HepG2 (cell line): ENCODE results near the gene SELENOH. TPM values are rescaled to one million over a fixed set of nuclear protein-coding genes. Genes with fewer than 3 reads are reported as not detected.

Experiments
- FOXC1 ChIP-seq: sonication (generic); formaldehyde crosslinking; IDR thresholded peaks from 2 replicates; pipeline ENCODE4 v1.8.0; 2022; ENCODE audit warnings: mild to moderate bottlenecking, missing genetic modification reagents, borderline replicate concordance
- FOXJ3 ChIP-seq: sonication (generic); formaldehyde crosslinking; IDR thresholded peaks from 2 replicates; pipeline ENCODE4 v1.4.0; 2020; ENCODE audit warnings: missing genetic modification reagents, mild to moderate bottlenecking, borderline replicate concordance
- FUBP1 ChIP-seq: sonication (generic); formaldehyde crosslinking; IDR thresholded peaks from 2 replicates; pipeline ENCODE4 v1.5.1; 2020; ENCODE audit warnings: missing genetic modification reagents, mild to moderate bottlenecking, borderline replicate concordance
- GMEB1 ChIP-seq: sonication (generic); formaldehyde crosslinking; IDR thresholded peaks from 2 replicates; pipeline ENCODE4 v1.5.1; 2020; ENCODE audit warnings: missing genetic modification reagents, mild to moderate bottlenecking, borderline replicate concordance
- HOXD1 ChIP-seq: sonication (generic); formaldehyde crosslinking; IDR thresholded peaks from 2 replicates; pipeline ENCODE4 v1.5.0; 2020; ENCODE audit warnings: missing genetic modification reagents
- JUN ChIP-seq: sonication (generic); formaldehyde crosslinking; IDR thresholded peaks from 2 replicates; pipeline ENCODE4 v1.4.0; 2020; ENCODE audit warnings: mild to moderate bottlenecking, missing genetic modification reagents
- KLF13 ChIP-seq: sonication (generic); formaldehyde crosslinking; IDR thresholded peaks from 2 replicates; pipeline ENCODE4 v1.4.0; 2020; ENCODE audit warnings: mild to moderate bottlenecking, missing genetic modification reagents
- MXI1 ChIP-seq: IDR thresholded peaks from 3 replicates; pipeline ENCODE4 v1.6.1; 2012; ENCODE audit warnings: low read depth, low read length, inconsistent platforms, borderline replicate concordance
- NFE2L2 ChIP-seq: fragments of 150-350 bp; IDR thresholded peaks from 2 replicates; pipeline ENCODE4 v1.6.1; 2014; ENCODE audit warnings: low read length
- RFX1 ChIP-seq: fragments of 450-650 bp; IDR thresholded peaks from 2 replicates; pipeline ENCODE4 v1.6.1; 2017
- SMYD3 ChIP-seq: sonication (generic); formaldehyde crosslinking; IDR thresholded peaks from 2 replicates; pipeline ENCODE4 v1.8.1; 2023; ENCODE audit warnings: mild to moderate bottlenecking, missing genetic modification reagents
- SPEN ChIP-seq: sonication (generic); formaldehyde crosslinking; IDR thresholded peaks from 2 replicates; pipeline ENCODE4 v1.5.1; 2020; ENCODE audit warnings: low read depth, mild to moderate bottlenecking, missing genetic modification reagents
- SRSF1 ChIP-seq: fragments of 200-400 bp; formaldehyde crosslinking; optimal IDR thresholded peaks from 2 replicates; pipeline ENCODE3; 2017; ENCODE audit warnings: mild to moderate bottlenecking, low read depth, low read length, moderate library complexity
- SRSF9 ChIP-seq: fragments of 200-400 bp; formaldehyde crosslinking; IDR thresholded peaks from 2 replicates; pipeline ENCODE4 v1.6.1; 2018; ENCODE audit warnings: borderline replicate concordance, mild to moderate bottlenecking, low read depth, low read length; ENCODE audit not compliant: insufficient read depth, poor library complexity, severe bottlenecking
- TFDP1 ChIP-seq: IDR thresholded peaks from 2 replicates; pipeline ENCODE4 v1.6.1; 2016; ENCODE audit warnings: missing compliant biosample characterization, missing genetic modification reagents, borderline replicate concordance
- ZNF138 ChIP-seq: sonication (generic); formaldehyde crosslinking; IDR thresholded peaks from 2 replicates; pipeline ENCODE4 v1.5.0; 2020; ENCODE audit warnings: mild to moderate bottlenecking, low read depth, missing genetic modification reagents
- ZNF180 ChIP-seq: sonication (generic); formaldehyde crosslinking; IDR thresholded peaks from 2 replicates; pipeline ENCODE4 v1.4.0; 2020; ENCODE audit warnings: low read depth, missing genetic modification reagents, borderline replicate concordance
- ZNF335 ChIP-seq: sonication (generic); formaldehyde crosslinking; IDR thresholded peaks from 2 replicates; pipeline ENCODE4 v1.4.0; 2020; ENCODE audit warnings: missing genetic modification reagents
- ZNF678 ChIP-seq: sonication (generic); formaldehyde crosslinking; IDR thresholded peaks from 2 replicates; pipeline ENCODE4 v1.4.0; 2020; ENCODE audit warnings: mild to moderate bottlenecking, missing genetic modification reagents
- ZNF691 ChIP-seq: sonication (generic); formaldehyde crosslinking; IDR thresholded peaks from 2 replicates; pipeline ENCODE4 v1.4.0; 2020; ENCODE audit warnings: missing genetic modification reagents, low read depth, mild to moderate bottlenecking, borderline replicate concordance
- ZUFSP ChIP-seq: sonication (generic); formaldehyde crosslinking; IDR thresholded peaks from 2 replicates; pipeline ENCODE4 v1.9.0; 2021; ENCODE audit warnings: missing genetic modification reagents, mild to moderate bottlenecking, borderline replicate concordance
- polyA plus RNA-seq, 8 experiments: library from polyadenylated mRNA; depleted of rRNA in 3 of 8; stranded (reverse) in 7 of 8; unstranded in 1 of 8; fragments of >200 nt; fragmentation: Illumina TruSeq in 4 of 8; extraction: Trizol in 4 of 8; gene quantifications; 2 replicates each; pipeline versions ENCODE4 v1.2.1 to v1.2.3, GENCODE V29; 2011 to 2016; ENCODE audit warnings: low read depth in 4 of 8, missing spikeins in 1 of 8, mixed read lengths in 1 of 8; ENCODE audit not compliant: insufficient read depth in 1 of 8
- total RNA-seq, 5 experiments: library from RNA; depleted of rRNA; stranded (reverse); fragments of >200 nt; fragmentation: Illumina TruSeq; extraction: Trizol; gene quantifications; 2 replicates each; pipeline ENCODE4 v1.2.3, GENCODE V29; 2016; ENCODE audit warnings: low read depth in 1 of 5

SELENOH gene
- total and polyA plus RNA-seq, 2 of the 13 experiments (the other 11 are each of a cell fraction or from before 2014, with no cell fraction given) = 27.2 to 77.4 TPM

- TF ChIP-seq GMEB1 (CRISPR knock-in tag) (peak; percentile 77), ZNF691 (peak; percentile 85; the same call in 1 of the 2 replicates), MXI1 (peak; percentile 75; the same call in 1 of the 3 replicates), SMYD3 (CRISPR knock-in tag) (peak; percentile 75; the same call in 1 of the 2 replicates), JUN (CRISPR knock-in tag) (no peak), SPEN (CRISPR knock-in tag) (no peak), FOXC1 (CRISPR knock-in tag) (peak; percentile 59; the same call in 1 of the 2 replicates), NFE2L2 (no peak), HOXD1 (no peak), ZUFSP (CRISPR knock-in tag) (no peak), ZNF678 (CRISPR knock-in tag) (0 out of 2 replicates have a peak, but pooled peaks have one; percentile 32), RFX1 (no peak), ZNF180 (CRISPR knock-in tag) (peak; percentile 52; the same call in 1 of the 2 replicates), FOXJ3 (no peak), KLF13 (CRISPR knock-in tag) (peak; percentile 76; the same call in 1 of the 2 replicates), ZNF138 (CRISPR knock-in tag) (no peak), ZNF335 (CRISPR knock-in tag) (no peak), SRSF9 (no peak), FUBP1 (CRISPR knock-in tag) (0 out of 2 replicates have a peak, but pooled peaks have one; percentile 29), TFDP1 (CRISPR knock-in tag) (no peak; the same call in 1 of the 2 replicates), SRSF1 (no peak)
Observed at GRCh38 chr11:57712256-57713150, 28.8 kb upstream of the SELENOH start, which contains the start of gene TMX2 (continued).
